Caco-2 (cell line): ENCODE data around the gene GRM7. TPM values are rescaled to one million over a fixed set of nuclear protein-coding genes. Genes with fewer than 3 reads are reported as not detected.

ENCODE experiments used
- BruUV-seq: library from RNA; stranded (reverse); fragments of 400-500 nt; replicated peaks from 2 replicates; lab custom pipeline; 2021; lab: Mats Ljungman, UMichigan
- CTCF ChIA-PET: fragments of 300-600 bp; sonication (Branson Sonifier 250); formaldehyde crosslinking; loops from one replicate; lab custom pipeline; 2022; ENCODE audit warnings: antibody characterized with exemption; lab: Charles Lee
- POLR2A ChIA-PET: fragments of 300-600 bp; sonication (Branson Sonifier 250); formaldehyde crosslinking; loops from one replicate; lab custom pipeline; 2022; ENCODE audit warnings: antibody characterized with exemption; lab: Charles Lee
- DNase-seq, 2 experiments: peaks; one replicate each; pipeline versions ENCODE4 v3.0.0 to v3.0.0-alpha.2; 2020 to 2022
- H3K27me3 ChIP-seq: replicated peaks from 2 replicates; pipeline ENCODE4 v1.6.0; 2011; ENCODE audit warnings: low read length; ENCODE audit not compliant: control insufficient read depth, insufficient read depth
- H3K36me3 ChIP-seq: 2 replicates; pipeline ENCODE4 v1.5.1; 2011; ENCODE audit warnings: low read length; ENCODE audit not compliant: control insufficient read depth, insufficient read depth
- H3K4me1 ChIP-seq: fragments of 250-450 bp; sonication (Bioruptor Pico); 2 replicates; pipeline ENCODE4 v1.5.1; 2020; ENCODE audit warnings: mild to moderate bottlenecking
- H3K4me3 ChIP-seq: 2 replicates; pipeline ENCODE4 v1.5.1; 2011; ENCODE audit warnings: low read depth, mild to moderate bottlenecking, control low read depth, low read length
- H3K9me3 ChIP-seq: fragments of 250-450 bp; sonication (Bioruptor Pico); 2 replicates; pipeline ENCODE4 v1.5.1; 2020; ENCODE audit warnings: mild to moderate bottlenecking, moderate library complexity
- H3K27ac Mint-ChIP-seq: one replicate; pipeline ENCODE4 v1.8.0; 2022; ENCODE audit warnings: mixed read lengths; ENCODE audit not compliant: unreplicated experiment
- H3K27me3 Mint-ChIP-seq: one replicate; pipeline ENCODE4 v1.8.0; 2022; ENCODE audit warnings: mixed read lengths; ENCODE audit not compliant: insufficient read depth, unreplicated experiment
- H3K36me3 Mint-ChIP-seq: one replicate; pipeline ENCODE4 v1.8.0; 2022; ENCODE audit warnings: mild to moderate bottlenecking, mixed read lengths; ENCODE audit not compliant: insufficient read depth, unreplicated experiment
- H3K4me1 Mint-ChIP-seq: one replicate; pipeline ENCODE4 v1.8.0; 2022; ENCODE audit warnings: low read depth, mixed read lengths; ENCODE audit not compliant: unreplicated experiment
- H3K4me3 Mint-ChIP-seq: one replicate; pipeline ENCODE4 v1.8.0; 2022; ENCODE audit warnings: mild to moderate bottlenecking, moderate library complexity, mixed read lengths; ENCODE audit not compliant: unreplicated experiment
- H3K9me3 Mint-ChIP-seq: one replicate; pipeline ENCODE4 v1.8.0; 2022; ENCODE audit warnings: mixed read lengths; ENCODE audit not compliant: unreplicated experiment
- CTCF ChIP-seq, 2 experiments: fragments of 200-600 bp in 1 of 2; IDR thresholded peaks; 1 replicate in 1 of 2; 2 replicates in 1 of 2; pipeline versions ENCODE4 v1.5.1 to v1.8.0; 2011 to 2022; ENCODE audit warnings: antibody characterized with exemption in 1 of 2, control low read depth in 1 of 2, inconsistent platforms in 1 of 2, low read depth in 1 of 2, low read length in 1 of 2, mild to moderate bottlenecking in 1 of 2, moderate library complexity in 1 of 2; ENCODE audit not compliant: insufficient read depth in 1 of 2, severe bottlenecking in 1 of 2, unreplicated experiment in 1 of 2
- intact Hi-C: fragments of 100-400 bp; cut with micrococcal nuclease; formaldehyde crosslinking; loops from one replicate; pipeline ENCODE4 v1.10.0; 2022; ENCODE audit not compliant: unreplicated experiment
- total RNA-seq: library from RNA; stranded (reverse); gene quantifications from 2 replicates; pipeline ENCODE4 v1.2.3, GENCODE V29; 2022

The GRM7 gene
- total RNA-seq, 1 experiment from 2014 or later = not detected

- Histone ChIP-seq H3K4me3 (no peak overlapping the region), H3K27me3 (no peaks in the 10 kb centered on the region), H3K36me3 (no peaks in the 10 kb centered on the region), H3K4me1 (0 out of 2 replicates have a peak, but pooled peaks cover 4% of the 10 kb centered on the region), H3K9me3 (no peaks in the 10 kb centered on the region)
- BruUV-seq = no TSS peak
- ChIA-PET POLR2A (no interaction called here), CTCF (no interaction called here)
- peaks cover 21% of the 10 kb centered on the region for H3K9me3 Mint-ChIP-seq
- no peaks in the 10 kb centered on the region for H3K36me3 Mint-ChIP-seq
- H3K4me1 Mint-ChIP-seq = no peaks in the 10 kb centered on the region
- intact Hi-C loops = no loop called here
- H3K27me3 Mint-ChIP-seq = no peaks in the 10 kb centered on the region
- H3K4me3 Mint-ChIP-seq = no peak overlapping the region
- no peak overlapping the region for H3K27ac Mint-ChIP-seq
- no peak for TF ChIP-seq CTCF (IDR thresholded peaks at IDR 0.05; ENCODE audit: insufficient read depth in 1 of 2, low read depth in 1 of 2, low read length in 1 of 2, severe bottlenecking in 1 of 2, unreplicated experiment in 1 of 2)
- no peak for DNase-seq
These were observed 471.8 kb downstream of the GRM7 start for GRCh38 chr3:7332696-7333095.

GRCh38 chr3:7333125-7333524 lies 472.2 kb downstream of the GRM7 start:
- TF ChIP-seq CTCF (IDR thresholded peaks at IDR 0.05; ENCODE audit: insufficient read depth in 1 of 2, low read depth in 1 of 2, low read length in 1 of 2, severe bottlenecking in 1 of 2, unreplicated experiment in 1 of 2) = no peak
- H3K9me3 ChIP-seq = no peaks in the 10 kb centered on the region
- H3K4me1 ChIP-seq = 0 out of 2 replicates have a peak, but pooled peaks cover 4% of the 10 kb centered on the region
- no TSS peak for BruUV-seq
- CTCF ChIA-PET = no interaction called here
- no peaks in the 10 kb centered on the region for H3K4me1 Mint-ChIP-seq
- H3K27me3 Mint-ChIP-seq = no peaks in the 10 kb centered on the region
- no peak overlapping the region for H3K4me3 ChIP-seq
- H3K9me3 Mint-ChIP-seq = peaks cover 21% of the 10 kb centered on the region
- POLR2A ChIA-PET = no interaction called here
- H3K27me3 ChIP-seq = no peaks in the 10 kb centered on the region
- H3K27ac Mint-ChIP-seq = no peak overlapping the region
- intact Hi-C loops = no loop called here
- H3K36me3 Mint-ChIP-seq = no peaks in the 10 kb centered on the region
- no peak for DNase-seq
- H3K4me3 Mint-ChIP-seq = no peak overlapping the region
- no peaks in the 10 kb centered on the region for H3K36me3 ChIP-seq

- no peak for DNase-seq
- no peak for TF ChIP-seq CTCF (IDR thresholded peaks at IDR 0.05; ENCODE audit: insufficient read depth in 1 of 2, low read depth in 1 of 2, low read length in 1 of 2, severe bottlenecking in 1 of 2, unreplicated experiment in 1 of 2)
These were observed 479.9 kb downstream of the GRM7 start for GRCh38 chr3:7340795-7341194.

More at GRCh38 chr3:7340795-7341194, 479.9 kb downstream of the GRM7 start:
- ChIA-PET POLR2A (no interaction called here), CTCF (no interaction called here)
- Histone ChIP-seq H3K27me3 (no peaks in the 10 kb centered on the region), H3K4me3 (no peak overlapping the region), H3K9me3 (no peaks in the 10 kb centered on the region), H3K4me1 (no peaks in the 10 kb centered on the region), H3K36me3 (no peaks in the 10 kb centered on the region)
- no peaks in the 10 kb centered on the region for H3K36me3 Mint-ChIP-seq
- H3K4me1 Mint-ChIP-seq = no peaks in the 10 kb centered on the region
- no peak overlapping the region for H3K27ac Mint-ChIP-seq
- BruUV-seq = no TSS peak
- H3K4me3 Mint-ChIP-seq = no peak overlapping the region
- H3K9me3 Mint-ChIP-seq = peaks cover 20% of the 10 kb centered on the region
- H3K27me3 Mint-ChIP-seq = peaks cover 4% of the 10 kb centered on the region
- intact Hi-C loops = no loop called here
